ENCODE measurements around the gene UCKL1.

GRCh38 chr20:63957004-63957689, 931 bp upstream of the UCKL1 start:
- no peak for TF ChIP-seq CTCF (IDR thresholded peaks at IDR 0.05; ENCODE audit: low read depth, low read length, poor library complexity, severe bottlenecking)
- TF ChIP-seq EZH2phosphoT487 (IDR thresholded peaks at IDR 0.05; ENCODE audit: borderline replicate concordance, low read length): no peak

All from DOHH2 (cell line).